ENCODE results near the gene PPP1R26. TPM values are rescaled to one million over a fixed set of nuclear protein-coding genes. Genes with fewer than 3 reads are reported as not detected.
A peak's percentile ranks its signal among the peaks of the same experiment; 100 is the strongest.

PPP1R26 gene
- total RNA-seq, 1 donor from 2014 or later = 18.5 TPM

- DNase-seq (ENCODE audit: missing footprints) (no peak), ATAC-seq (peak; percentile 20)
- intact Hi-C loops (cut with DNase I) = no loop called here
Observed at GRCh38 chr9:135500071-135500524, 20.5 kb downstream of the PPP1R26 start.

GRCh38 chr9:135500525-135501260 lies 21.1 kb downstream of the PPP1R26 start, which contains the start of gene MRPS2:
TSS of gene MRPS2 (plus strand) at chr9:135500682. CDS start at chr9:135500711, 29 bp downstream.
- ATAC-seq = peak; percentile 98
- DNase-seq (ENCODE audit: missing footprints) = peak; percentile 94
- intact Hi-C loops (cut with DNase I) = no loop called here

GRCh38 chr9:135501261-135502167 lies 21.9 kb downstream of the PPP1R26 start:
- DNase-seq (ENCODE audit: missing footprints) (no peak), ATAC-seq (no peak)
- intact Hi-C loops (cut with DNase I) = no loop called here

GRCh38 chr9:135502168-135502872 lies 22.7 kb downstream of the PPP1R26 start:
- ATAC-seq (no peak), DNase-seq (ENCODE audit: missing footprints) (no peak)

GRCh38 chr9:135502873-135503321 lies 23.3 kb downstream of the PPP1R26 start:
- DNase-seq (ENCODE audit: missing footprints) = no peak
- intact Hi-C loops (cut with DNase I) = no loop called here

More at GRCh38 chr9:135502168-135502872, 22.7 kb downstream of the PPP1R26 start:
- intact Hi-C loops (cut with DNase I) = no loop called here

GRCh38 chr9:135503371-135504261 lies 24.0 kb downstream of the PPP1R26 start:
- intact Hi-C loops (cut with DNase I) = no loop called here
- ATAC-seq (no peak), DNase-seq (ENCODE audit: missing footprints) (no peak)

More at GRCh38 chr9:135502873-135503321, 23.3 kb downstream of the PPP1R26 start:
- ATAC-seq = no peak

- ATAC-seq = no peak
- no peak for DNase-seq (ENCODE audit: missing footprints)
- intact Hi-C loops (cut with DNase I) = no loop called here
Observed at GRCh38 chr9:135504262-135505243, 25.0 kb downstream of the PPP1R26 start.

- ATAC-seq (no peak), DNase-seq (ENCODE audit: missing footprints) (no peak)
- intact Hi-C loops (cut with DNase I) = no loop called here
Observed at GRCh38 chr9:135505406-135506187, 26.0 kb downstream of the PPP1R26 start.

- ATAC-seq = no peak
- no peak for DNase-seq (ENCODE audit: missing footprints)
- intact Hi-C loops (cut with DNase I) = no loop called here
Observed at GRCh38 chr9:135506327-135507103, 26.9 kb downstream of the PPP1R26 start.

- ATAC-seq (no peak), DNase-seq (ENCODE audit: missing footprints) (no peak)
- intact Hi-C loops (cut with DNase I) = no loop called here
Observed at GRCh38 chr9:135507104-135508035, 27.8 kb downstream of the PPP1R26 start.

GRCh38 chr9:135508211-135508820 lies 28.7 kb downstream of the PPP1R26 start:
- DNase-seq (ENCODE audit: missing footprints) (no peak), ATAC-seq (no peak)
- intact Hi-C loops (cut with DNase I) = no loop called here

GRCh38 chr9:135509458-135509857 lies 29.9 kb downstream of the PPP1R26 start:
- DNase-seq (ENCODE audit: missing footprints) (no peak), ATAC-seq (no peak)
- intact Hi-C loops (cut with DNase I) = no loop called here

GRCh38 chr9:135512241-135512603 lies 32.6 kb downstream of the PPP1R26 start:
- ATAC-seq (no peak), DNase-seq (ENCODE audit: missing footprints) (no peak)
- intact Hi-C loops (cut with DNase I) = no loop called here

- no peak for DNase-seq (ENCODE audit: missing footprints)
- no peak for ATAC-seq
- intact Hi-C loops (cut with DNase I) = no loop called here
Observed at GRCh38 chr9:135512904-135513303, 33.3 kb downstream of the PPP1R26 start.

Measured in Right ventricle myocardium inferior (tissue), 1 donor.